Activated naive CD4-positive, alpha-beta T cell treated with anti-CD3 and anti-CD28 coated beads, Interleukin-2, amount 50 U/mL, for 72 hours (primary cell): ENCODE measurements around the gene GNGT1. TPM values are rescaled to one million over a fixed set of nuclear protein-coding genes. Genes with fewer than 3 reads are reported as not detected.
A peak's percentile ranks its signal among the peaks of the same experiment; 100 is the strongest.
"Not testable (repeated sequence)": the region's sequence is repeated elsewhere in the genome, so short reads cannot be mapped to it uniquely, and the experiment has no call there.

Source experiments
- ATAC-seq, 2 donors: fragments of 150-1000 bp; cut with Tn5 transposase; 2 replicates each; pipeline ENCODE4 v1.10.0; 2021; ENCODE audit warnings: mild to moderate bottlenecking in 2 of 2, moderate library complexity in 2 of 2
- DNase-seq, 2 donors: peaks; one replicate each; pipeline ENCODE4 v3.0.0; 2021 to 2022; ENCODE audit warnings: low spot score in 2 of 2
- H3K27ac Mint-ChIP-seq, 2 donors: one replicate each; pipeline ENCODE4 v1.8.0; 2022; ENCODE audit warnings: mild to moderate bottlenecking in 2 of 2, mixed read lengths in 2 of 2
- H3K36me3 Mint-ChIP-seq, 2 donors: one replicate each; pipeline ENCODE4 v1.8.0; 2022; ENCODE audit warnings: mixed read lengths in 2 of 2
- H3K9me3 Mint-ChIP-seq, 2 donors: one replicate each; pipeline ENCODE4 v1.8.0; 2022; ENCODE audit warnings: mixed read lengths in 2 of 2
- total RNA-seq, 2 donors: library from RNA; stranded (reverse); gene quantifications; one replicate each; pipeline ENCODE4 v1.2.3, GENCODE V29; 2022

GNGT1 gene
- total RNA-seq, 2 donors from 2014 or later = not detected

- no peaks in the 10 kb centered on the region for H3K9me3 Mint-ChIP-seq
- no peak for ATAC-seq
- no peak overlapping the region for H3K27ac Mint-ChIP-seq
- DNase-seq = no peak
- H3K36me3 Mint-ChIP-seq = peaks cover 0 to 2% of the 10 kb centered on the region in 2 donors
Observed at GRCh38 chr7:93894966-93895640, 11.3 kb upstream of the GNGT1 start.

DNA sequence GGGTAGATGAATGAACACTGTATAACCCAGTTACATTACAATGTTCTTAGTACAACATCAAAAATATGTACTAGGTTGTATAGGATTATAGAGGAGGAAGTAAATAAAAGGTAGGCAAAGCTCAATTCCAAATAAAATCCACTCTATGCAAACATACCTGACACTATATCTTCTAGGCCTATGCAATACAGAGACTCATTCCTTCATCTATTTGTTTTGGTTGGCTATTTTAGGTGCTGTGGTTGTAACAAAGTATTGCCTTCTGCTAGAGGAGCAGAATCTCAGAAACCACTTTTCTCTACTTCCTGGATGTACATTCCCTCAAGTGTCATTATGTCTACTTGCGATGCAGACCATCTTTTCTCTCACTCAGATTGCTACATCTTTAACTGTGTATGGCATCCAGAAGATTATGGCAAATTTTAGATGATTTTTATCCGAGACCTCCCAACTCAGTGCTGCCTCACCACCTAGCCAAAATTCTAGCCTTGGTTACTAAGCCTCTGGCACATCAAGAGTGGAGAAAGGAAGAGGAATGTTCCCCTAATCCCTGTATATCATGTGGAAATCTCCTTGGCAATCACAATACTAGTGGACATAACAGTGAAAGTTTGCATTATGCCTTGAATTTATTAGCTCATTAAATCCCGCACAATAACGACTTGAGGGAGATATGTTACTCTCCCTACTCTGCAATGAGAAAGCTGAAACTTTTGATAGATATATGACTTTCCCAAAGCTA is 10.3 kb upstream of the GNGT1 start:
- Mint-ChIP-seq H3K36me3 (no peaks in the 10 kb centered on the region), H3K27ac (no peak overlapping the region), H3K9me3 (no peaks in the 10 kb centered on the region)
- ATAC-seq = no peak
- DNase-seq = no peak

- Mint-ChIP-seq H3K36me3 (no peaks in the 10 kb centered on the region), H3K27ac (no peak overlapping the region), H3K9me3 (no peaks in the 10 kb centered on the region)
- DNase-seq = no peak
- ATAC-seq = no peak
Observed at GRCh38 chr7:93897680-93898079, 8.7 kb upstream of the GNGT1 start.

DNA sequence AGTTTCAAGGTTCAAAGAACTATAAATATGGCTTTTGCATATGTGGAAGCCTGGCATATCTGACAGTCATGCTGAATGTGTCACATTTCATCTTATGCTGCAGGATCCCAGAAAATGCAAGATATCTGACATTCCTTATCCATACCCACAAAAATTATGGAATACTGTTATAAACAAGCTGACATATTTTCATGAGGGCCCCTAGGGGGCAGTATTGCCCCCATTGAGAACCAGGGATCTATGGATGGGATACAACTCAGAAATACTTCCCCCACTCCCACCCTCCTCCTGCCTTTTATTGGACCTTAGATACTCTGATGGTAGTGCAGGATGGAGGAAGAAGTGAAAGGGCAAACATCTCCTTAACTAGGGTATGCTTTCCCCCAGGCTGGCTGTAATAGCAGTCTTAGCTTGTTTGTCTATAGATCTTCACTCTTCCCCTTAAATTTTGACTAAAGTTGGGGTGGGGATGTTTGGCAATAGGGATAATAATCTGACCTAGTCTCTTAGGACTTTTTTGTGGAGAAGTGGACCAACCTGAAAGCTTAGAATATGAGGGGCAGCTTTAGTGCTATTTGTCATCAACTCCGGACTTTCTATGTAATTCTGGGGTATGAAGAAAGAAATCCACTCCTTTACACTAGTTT is 3.5 kb upstream of the GNGT1 start:
- no peak overlapping the region for H3K27ac Mint-ChIP-seq
- DNase-seq (no peak), ATAC-seq (peak in 1 of 2 donors; percentile 44)
- H3K36me3 Mint-ChIP-seq = no peaks in the 10 kb centered on the region
- H3K9me3 Mint-ChIP-seq = no peaks in the 10 kb centered on the region

DNA sequence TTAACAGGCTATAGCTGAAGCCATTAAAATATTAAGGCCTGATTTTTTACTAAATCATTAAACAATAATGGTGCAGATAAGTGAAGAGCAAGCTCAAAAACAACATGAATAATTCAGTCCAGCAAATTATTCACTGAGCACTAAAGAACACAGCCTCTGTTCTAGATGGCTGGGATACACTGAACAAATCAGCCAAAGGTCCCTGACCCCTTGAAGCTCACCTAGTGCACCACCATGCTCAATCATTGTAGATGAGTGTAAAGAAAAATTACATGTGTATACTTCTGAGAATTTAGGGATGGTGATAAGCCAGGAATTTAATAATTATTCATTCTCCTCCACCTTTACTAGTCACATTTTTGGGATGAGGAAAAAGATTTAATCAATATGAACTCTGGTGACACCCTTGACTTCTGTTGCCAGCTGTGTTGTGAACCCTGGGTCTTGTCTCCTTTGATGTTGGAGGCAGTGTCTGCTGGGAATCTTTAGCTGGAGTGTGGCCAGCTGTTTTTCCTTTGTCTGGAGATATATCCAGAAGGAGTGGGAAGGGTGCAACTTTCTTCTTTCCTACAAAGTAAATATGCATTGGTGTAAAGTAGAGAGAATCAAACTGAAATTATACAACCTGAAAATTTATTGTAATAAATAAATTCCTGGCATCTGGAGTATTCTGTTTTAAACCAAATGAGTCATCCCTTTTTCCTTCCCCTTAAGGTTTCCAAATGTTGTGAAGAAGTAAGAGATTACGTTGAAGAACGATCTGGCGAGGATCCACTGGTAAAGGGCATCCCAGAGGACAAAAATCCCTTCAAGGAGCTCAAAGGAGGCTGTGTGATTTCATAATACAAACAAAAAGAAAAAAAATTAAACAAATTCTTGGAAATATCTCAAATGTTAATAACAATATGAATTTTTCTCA is 4.0 kb downstream of the GNGT1 start:
- no peaks in the 10 kb centered on the region for H3K36me3 Mint-ChIP-seq
- no peaks in the 10 kb centered on the region for H3K9me3 Mint-ChIP-seq
- H3K27ac Mint-ChIP-seq = no peak overlapping the region
- ATAC-seq = no peak
- DNase-seq = no peak

GRCh38 chr7:93911242-93911641 is 4.9 kb downstream of the GNGT1 start:
- not testable (repeated sequence) for H3K27ac Mint-ChIP-seq, DNase-seq, H3K36me3 Mint-ChIP-seq, ATAC-seq, H3K9me3 Mint-ChIP-seq

- peak in 1 of 2 donors; percentile 64 for ATAC-seq
- H3K36me3 Mint-ChIP-seq, H3K27ac Mint-ChIP-seq: not testable (repeated sequence)
Observed at GRCh38 chr7:93911661-93912060, 5.3 kb downstream of the GNGT1 start.

DNA sequence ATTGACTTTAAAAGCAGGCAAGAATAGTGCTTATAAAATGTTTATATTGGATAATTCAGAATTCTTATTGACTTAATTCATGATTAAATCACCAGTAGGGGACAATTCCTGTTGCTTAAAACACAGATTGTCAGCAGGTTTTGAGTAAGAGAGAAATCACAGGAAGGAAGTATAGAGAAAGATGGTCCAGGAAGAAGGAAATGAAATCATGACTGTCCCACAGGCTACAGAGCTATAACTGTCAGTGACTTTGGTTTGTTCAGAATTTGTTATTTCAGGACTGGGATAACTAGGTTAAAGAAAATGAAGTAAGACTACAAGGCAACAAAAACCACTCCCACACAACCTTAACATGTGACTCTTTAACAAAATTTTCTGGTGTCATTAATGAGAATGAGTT is 6.8 kb downstream of the GNGT1 start:
- H3K36me3 Mint-ChIP-seq = no peaks in the 10 kb centered on the region
- no peak overlapping the region for H3K27ac Mint-ChIP-seq
- H3K9me3 Mint-ChIP-seq = no peaks in the 10 kb centered on the region
- no peak for ATAC-seq
- DNase-seq = no peak

More at GRCh38 chr7:93911661-93912060, 5.3 kb downstream of the GNGT1 start:
- DNase-seq, H3K9me3 Mint-ChIP-seq: not testable (repeated sequence)

DNA sequence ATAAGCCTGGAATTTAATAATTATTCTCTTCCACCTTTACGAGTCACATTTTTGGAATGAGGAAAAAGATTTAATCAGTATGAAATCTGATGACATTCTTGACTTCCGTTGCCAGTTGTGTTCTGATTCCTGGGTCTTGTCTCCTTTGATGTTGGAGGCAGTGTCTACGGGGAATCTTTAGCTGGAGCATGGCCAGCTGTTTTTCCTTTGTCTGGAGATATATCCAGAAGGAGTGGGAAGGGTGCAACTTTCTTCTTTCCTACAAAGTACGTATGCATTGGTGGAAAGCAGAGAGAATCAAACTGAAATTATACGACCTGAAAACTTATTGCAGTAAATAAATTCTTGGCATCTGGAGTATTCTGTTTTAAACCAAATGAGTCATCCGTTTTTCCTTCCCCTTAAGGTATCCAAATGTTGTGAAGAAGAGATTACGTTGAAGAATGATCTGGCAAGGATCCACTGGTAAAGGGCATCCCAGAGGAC is 8.3 kb downstream of the GNGT1 start:
- ATAC-seq (no peak), DNase-seq (no peak)
- no peaks in the 10 kb centered on the region for H3K36me3 Mint-ChIP-seq
- no peak overlapping the region for H3K27ac Mint-ChIP-seq
- no peaks in the 10 kb centered on the region for H3K9me3 Mint-ChIP-seq

GRCh38 chr7:93915206-93915842 is 9.0 kb downstream of the GNGT1 start:
- H3K27ac Mint-ChIP-seq, H3K36me3 Mint-ChIP-seq, ATAC-seq, H3K9me3 Mint-ChIP-seq, DNase-seq: not testable (repeated sequence)

DNA sequence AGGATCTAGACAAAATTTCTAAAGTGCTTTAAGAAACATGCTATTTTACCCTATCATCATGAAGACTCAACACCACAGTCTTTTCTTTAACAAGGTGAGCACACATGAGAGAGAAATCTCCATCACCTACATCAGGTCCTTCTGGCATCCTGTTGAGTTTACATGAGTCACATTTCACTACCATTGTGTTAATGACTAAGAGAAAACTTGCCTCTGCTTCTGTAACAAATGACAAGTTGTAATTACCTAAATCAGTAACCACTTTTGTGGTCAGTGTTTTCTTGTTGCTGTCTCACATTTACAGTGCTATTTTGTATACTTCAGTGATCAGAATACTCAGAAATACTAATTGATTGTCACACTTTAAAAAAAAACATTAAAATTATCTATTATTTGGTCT is 9.5 kb downstream of the GNGT1 start:
- ATAC-seq = peak in 1 of 2 donors; percentile 83
- not testable (repeated sequence) for H3K27ac Mint-ChIP-seq, H3K9me3 Mint-ChIP-seq, H3K36me3 Mint-ChIP-seq, DNase-seq

DNA sequence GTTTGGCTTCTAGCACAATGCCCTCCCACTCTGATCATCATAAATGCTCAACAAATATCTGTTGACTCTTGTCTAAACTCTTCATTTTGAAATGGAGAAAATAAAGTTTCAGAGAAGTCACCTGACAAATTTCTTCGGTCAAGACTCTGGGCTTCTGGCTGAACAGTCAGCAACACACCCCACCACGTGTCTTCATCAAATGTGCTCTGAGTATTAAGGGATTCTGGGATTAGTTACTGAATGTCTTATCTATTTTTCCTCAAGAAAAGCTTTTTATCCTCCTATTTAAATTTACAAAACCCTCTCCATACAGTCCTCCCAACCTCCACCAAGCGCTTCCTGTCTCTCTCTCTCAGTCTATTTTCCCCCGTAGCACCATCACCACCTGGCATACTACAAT is 9.9 kb downstream of the GNGT1 start:
- not testable (repeated sequence) for H3K9me3 Mint-ChIP-seq, DNase-seq, ATAC-seq, H3K36me3 Mint-ChIP-seq, H3K27ac Mint-ChIP-seq

DNA sequence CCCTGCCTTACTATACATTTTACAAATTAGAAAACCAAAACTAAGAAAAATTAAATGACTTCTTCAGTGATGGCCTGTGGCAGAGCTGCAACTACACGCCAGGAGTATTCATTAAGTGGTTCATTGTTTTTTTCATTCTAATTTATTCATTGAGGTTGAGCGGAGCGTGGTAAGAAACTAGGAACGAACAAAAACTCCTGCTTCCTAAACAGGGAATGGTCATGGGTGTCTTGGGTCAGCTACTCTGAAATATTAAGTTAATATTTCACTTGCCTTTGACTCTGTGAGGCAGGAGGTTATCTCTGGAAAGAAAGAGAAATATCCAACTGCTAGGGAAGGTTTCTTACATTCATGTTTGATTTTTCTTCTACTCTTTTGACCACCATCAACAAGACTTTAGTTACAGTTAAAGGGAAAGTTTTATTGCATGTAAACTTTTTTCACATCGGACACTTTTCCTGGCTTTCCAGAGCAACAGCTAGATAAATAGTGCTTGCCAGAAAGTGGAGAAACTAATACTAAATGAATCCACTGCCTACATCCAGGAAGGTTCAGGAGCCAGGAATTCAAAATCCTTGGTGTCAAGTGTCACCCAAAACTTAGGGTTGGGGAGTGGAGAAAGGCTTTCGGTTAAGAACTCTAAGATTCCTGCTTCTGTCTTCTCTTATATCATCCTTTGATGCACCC is 14.3 kb downstream of the GNGT1 start:
- H3K36me3 Mint-ChIP-seq = no peaks in the 10 kb centered on the region
- no peak overlapping the region for H3K27ac Mint-ChIP-seq
- DNase-seq = no peak
- ATAC-seq = no peak
- H3K9me3 Mint-ChIP-seq = no peaks in the 10 kb centered on the region

DNA sequence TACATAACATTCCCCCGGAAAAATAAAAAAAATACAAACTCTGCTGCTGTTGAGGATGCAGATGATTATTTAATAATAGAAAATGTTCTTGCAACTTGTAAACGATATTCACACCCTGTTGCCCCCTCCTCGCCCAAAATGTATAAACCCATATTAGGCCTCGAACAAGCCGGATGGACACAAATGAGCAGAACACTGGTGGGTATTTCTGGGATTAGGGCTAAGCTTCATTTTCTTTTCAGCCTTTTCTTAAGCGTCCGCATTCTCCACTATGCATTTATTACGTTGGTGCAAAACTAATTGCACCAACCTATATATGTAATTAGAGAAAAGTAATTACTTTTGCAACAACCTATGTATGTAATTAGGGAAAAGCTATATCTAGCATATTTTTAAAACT is 14.8 kb downstream of the GNGT1 start:
- no peaks in the 10 kb centered on the region for H3K9me3 Mint-ChIP-seq
- no peaks in the 10 kb centered on the region for H3K36me3 Mint-ChIP-seq
- no peak overlapping the region for H3K27ac Mint-ChIP-seq
- DNase-seq = no peak
- no peak for ATAC-seq

GRCh38 chr7:93921607-93922566 is 15.5 kb downstream of the GNGT1 start, which contains the start of gene GNG11:
GNG11 (plus strand) TSS chr7:93921735; CDS start chr7:93922138, 403 bp downstream.
- H3K9me3 Mint-ChIP-seq = no peaks in the 10 kb centered on the region
- DNase-seq (peak in 1 of 2 donors; percentile 43), ATAC-seq (peak; percentile 69 to 84)
- no peaks in the 10 kb centered on the region for H3K36me3 Mint-ChIP-seq
- H3K27ac Mint-ChIP-seq = no peak within 1 kb of the TSS
